H9 (cell line): ENCODE measurements around the gene KL. TPM values are rescaled to one million over a fixed set of nuclear protein-coding genes. Genes with fewer than 3 reads are reported as not detected.

Experiments
- DNase-seq: peaks from one replicate; pipeline ENCODE4 v3.0.0-alpha.2; 2017
- H2AFZ ChIP-seq: one replicate; pipeline ENCODE4 v1.6.1; 2013; ENCODE audit warnings: mild to moderate bottlenecking, low read length, control low read depth, moderate library complexity
- H2AK5ac ChIP-seq: 2 replicates; pipeline ENCODE4 v1.6.1; 2013; ENCODE audit warnings: low read length, control low read depth, mixed read lengths; ENCODE audit not compliant: insufficient read length
- H2BK120ac ChIP-seq: one replicate; pipeline ENCODE4 v1.6.1; 2013; ENCODE audit warnings: low read depth, mild to moderate bottlenecking, low read length, control low read depth, inconsistent platforms; ENCODE audit not compliant: poor library complexity, severe bottlenecking
- H2BK12ac ChIP-seq: 2 replicates; pipeline ENCODE4 v1.6.1; 2013; ENCODE audit warnings: low read length, control low read depth, mixed read lengths, low read depth; ENCODE audit not compliant: insufficient read length
- H2BK15ac ChIP-seq: 2 replicates; pipeline ENCODE4 v1.6.1; 2013; ENCODE audit warnings: low read depth, low read length, control low read depth
- H2BK20ac ChIP-seq: one replicate; pipeline ENCODE4 v1.6.1; 2013; ENCODE audit warnings: low read depth, mild to moderate bottlenecking, low read length, control low read depth, inconsistent platforms; ENCODE audit not compliant: poor library complexity, severe bottlenecking
- H2BK5ac ChIP-seq: 2 replicates; pipeline ENCODE4 v1.6.1; 2013; ENCODE audit warnings: low read length, control low read depth, mixed read lengths; ENCODE audit not compliant: insufficient read length
- H3K14ac ChIP-seq: 2 replicates; pipeline ENCODE4 v1.6.1; 2013; ENCODE audit warnings: low read length, control low read depth; ENCODE audit not compliant: insufficient read depth
- H3K18ac ChIP-seq: 2 replicates; pipeline ENCODE4 v1.6.1; 2013; ENCODE audit warnings: low read depth, mild to moderate bottlenecking, mixed read lengths, low read length, control low read depth; ENCODE audit not compliant: insufficient read length
- H3K23ac ChIP-seq: 2 replicates; pipeline ENCODE4 v1.6.1; 2013; ENCODE audit warnings: low read length, control low read depth, mixed read lengths, low read depth; ENCODE audit not compliant: insufficient read length
- H3K23me2 ChIP-seq: 2 replicates; pipeline ENCODE4 v1.6.1; 2013; ENCODE audit warnings: low read depth, mild to moderate bottlenecking, mixed read lengths, low read length, control low read depth; ENCODE audit not compliant: insufficient read length, poor library complexity, severe bottlenecking
- H3K27ac ChIP-seq: 2 replicates; pipeline ENCODE4 v1.5.1; 2013; ENCODE audit warnings: low read length, control low read depth, mixed read lengths, low read depth; ENCODE audit not compliant: insufficient read length
- H3K27me3 ChIP-seq: 2 replicates; pipeline ENCODE4 v1.6.1; 2013; ENCODE audit warnings: low read length, control low read depth, inconsistent platforms; ENCODE audit not compliant: insufficient read depth
- H3K4ac ChIP-seq: 2 replicates; pipeline ENCODE4 v1.6.1; 2013; ENCODE audit warnings: low read depth, mild to moderate bottlenecking, control low read depth, inconsistent platforms, low read length, moderate library complexity
- H3K4me1 ChIP-seq: 2 replicates; pipeline ENCODE4 v1.6.1; 2013; ENCODE audit warnings: low read length, control low read depth, inconsistent platforms; ENCODE audit not compliant: insufficient read depth
- H3K4me2 ChIP-seq: 2 replicates; pipeline ENCODE4 v1.6.1; 2013; ENCODE audit warnings: low read length, control low read depth, mixed read lengths; ENCODE audit not compliant: insufficient read length, insufficient read depth
- H3K56ac ChIP-seq: 2 replicates; pipeline ENCODE4 v1.6.1; 2013; ENCODE audit warnings: low read depth, mild to moderate bottlenecking, mixed read lengths, low read length, control low read depth; ENCODE audit not compliant: insufficient read length
- H3K79me1 ChIP-seq: 2 replicates; pipeline ENCODE4 v1.6.1; 2013; ENCODE audit warnings: low read depth, mild to moderate bottlenecking, moderate library complexity, low read length, control low read depth, inconsistent platforms; ENCODE audit not compliant: insufficient read depth, poor library complexity, severe bottlenecking
- H3K79me2 ChIP-seq: 2 replicates; pipeline ENCODE4 v1.6.1; 2013; ENCODE audit warnings: low read length, control low read depth, inconsistent platforms; ENCODE audit not compliant: insufficient read depth
- H3K9ac ChIP-seq: 2 replicates; pipeline ENCODE4 v1.6.1; 2013; ENCODE audit warnings: low read length, control low read depth, mixed read lengths; ENCODE audit not compliant: insufficient read length; ENCODE audit errors: extremely low read depth
- H3K9me3 ChIP-seq: one replicate; pipeline ENCODE4 v1.6.1; 2013; ENCODE audit warnings: low read depth, low read length, inconsistent platforms; ENCODE audit not compliant: control insufficient read depth
- H3T11ph ChIP-seq: one replicate; pipeline ENCODE4 v1.6.1; 2013; ENCODE audit warnings: mild to moderate bottlenecking, low read length, control low read depth, inconsistent platforms
- H4K20me1 ChIP-seq: one replicate; pipeline ENCODE4 v1.6.1; 2013; ENCODE audit not compliant: control insufficient read depth, insufficient read length, insufficient read depth
- H4K5ac ChIP-seq: 2 replicates; pipeline ENCODE4 v1.6.1; 2013; ENCODE audit warnings: low read depth, mild to moderate bottlenecking, mixed read lengths, low read length, control low read depth; ENCODE audit not compliant: insufficient read length
- H4K8ac ChIP-seq: replicated peaks from 2 replicates; pipeline ENCODE4 v1.6.1; 2013; ENCODE audit warnings: low read length, control low read depth, mixed read lengths, low read depth; ENCODE audit not compliant: insufficient read length
- H4K91ac ChIP-seq: 2 replicates; pipeline ENCODE4 v1.6.1; 2013; ENCODE audit warnings: low read depth, mild to moderate bottlenecking, moderate library complexity, mixed read lengths, low read length, control low read depth; ENCODE audit not compliant: insufficient read length
- H3K27ac Mint-ChIP-seq, 3 experiments: 2 replicates in 2 of 3; 3 replicates in 1 of 3; pipeline ENCODE4 v1.8.0; 2020 to 2021; ENCODE audit warnings: mixed read lengths in 3 of 3, mild to moderate bottlenecking in 1 of 3, moderate library complexity in 1 of 3
- H3K27me3 Mint-ChIP-seq: 2 replicates; pipeline ENCODE4 v1.8.0; 2021; ENCODE audit warnings: low read depth, mild to moderate bottlenecking, moderate library complexity, mixed read lengths
- H3K36me3 Mint-ChIP-seq, 3 experiments: 2 replicates in 2 of 3; 3 replicates in 1 of 3; pipeline ENCODE4 v1.8.0; 2020 to 2021; ENCODE audit warnings: low read depth in 3 of 3, mixed read lengths in 3 of 3; ENCODE audit not compliant: insufficient read depth in 1 of 3
- H3K4me1 Mint-ChIP-seq, 2 experiments: 2 replicates each; pipeline ENCODE4 v1.8.0; 2020; ENCODE audit warnings: mixed read lengths in 2 of 2
- H3K4me3 Mint-ChIP-seq, 2 experiments: 2 replicates in 1 of 2; 3 replicates in 1 of 2; pipeline ENCODE4 v1.8.0; 2020 to 2021; ENCODE audit warnings: mild to moderate bottlenecking in 2 of 2, mixed read lengths in 2 of 2, moderate library complexity in 1 of 2
- H3K9me3 Mint-ChIP-seq, 2 experiments: 2 replicates in 1 of 2; 3 replicates in 1 of 2; pipeline ENCODE4 v1.8.0; 2020; ENCODE audit warnings: mild to moderate bottlenecking in 2 of 2, mixed read lengths in 2 of 2, moderate library complexity in 1 of 2
- WGBS: extraction: QIAGEN DNeasy Blood & Tissue Kit; methylation state at CpG from one replicate; pipeline ENCODE4 v1.1.7; 2013; ENCODE audit warnings: missing lambda C conversion rate, low lambda C conversion rate, mixed read lengths; ENCODE audit not compliant: insufficient read length; ENCODE audit errors: extremely low coverage; 5-methylcytosine and 5-hydroxymethylcytosine counted together
- total RNA-seq: library from RNA; stranded (reverse); gene quantifications from 2 replicates; pipeline ENCODE4 v1.2.1, GENCODE V29; 2021
- TF ChIP-seq, protein P1 (sequence below): fragments of 200-600 bp; sonication (generic); conservative IDR thresholded peaks from 3 replicates; pipeline ENCODE4 v1.8.0; 2021; ENCODE audit warnings: antibody characterized with exemption, mild to moderate bottlenecking

KL gene
- total RNA-seq, 1 experiment from 2014 or later: not detected

DNA sequence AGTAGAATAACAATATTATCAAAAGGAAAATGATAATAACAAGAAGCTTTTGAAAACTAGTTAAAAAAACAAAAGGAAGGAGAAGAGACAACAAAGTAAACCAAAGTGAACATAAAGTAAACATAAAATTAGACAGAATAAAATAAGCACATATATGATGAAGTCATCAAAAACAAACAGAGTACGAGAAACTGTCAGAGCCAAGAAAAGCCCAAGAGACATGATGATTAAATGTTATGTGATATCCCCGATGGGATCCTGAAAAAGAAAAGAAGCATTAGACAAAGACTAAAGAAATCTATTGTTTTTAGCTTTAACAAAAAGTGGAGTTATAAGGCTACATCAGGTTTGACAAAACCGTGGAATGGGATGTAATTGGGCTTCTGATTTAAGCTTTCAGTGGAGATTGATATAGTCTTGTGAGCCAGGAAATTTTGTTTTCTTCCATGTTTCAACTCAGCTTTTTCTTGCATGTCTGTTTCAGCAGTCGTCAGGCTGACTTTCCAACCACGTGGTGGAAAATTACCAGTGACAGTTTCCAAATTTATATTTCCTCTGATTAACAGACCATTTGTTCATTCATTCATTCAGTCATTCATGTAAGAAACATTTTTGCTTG, 64.9 kb downstream of the KL start:
- DNase-seq: no peak
- H4K8ac ChIP-seq: no peak overlapping the region
- no peak overlapping the region for H3K4ac ChIP-seq
- no peak overlapping the region for H3K27ac Mint-ChIP-seq
- no CpG with 5 or more reads among the region's 5 CpGs for WGBS
- no peak overlapping the region for H2BK12ac ChIP-seq
- H3K56ac ChIP-seq: no peak overlapping the region
- H2BK5ac ChIP-seq: no peak overlapping the region
- no peak overlapping the region for H3K9ac ChIP-seq
- H3K36me3 Mint-ChIP-seq: no peaks in the 10 kb centered on the region
- TF ChIP-seq, protein P1, sequence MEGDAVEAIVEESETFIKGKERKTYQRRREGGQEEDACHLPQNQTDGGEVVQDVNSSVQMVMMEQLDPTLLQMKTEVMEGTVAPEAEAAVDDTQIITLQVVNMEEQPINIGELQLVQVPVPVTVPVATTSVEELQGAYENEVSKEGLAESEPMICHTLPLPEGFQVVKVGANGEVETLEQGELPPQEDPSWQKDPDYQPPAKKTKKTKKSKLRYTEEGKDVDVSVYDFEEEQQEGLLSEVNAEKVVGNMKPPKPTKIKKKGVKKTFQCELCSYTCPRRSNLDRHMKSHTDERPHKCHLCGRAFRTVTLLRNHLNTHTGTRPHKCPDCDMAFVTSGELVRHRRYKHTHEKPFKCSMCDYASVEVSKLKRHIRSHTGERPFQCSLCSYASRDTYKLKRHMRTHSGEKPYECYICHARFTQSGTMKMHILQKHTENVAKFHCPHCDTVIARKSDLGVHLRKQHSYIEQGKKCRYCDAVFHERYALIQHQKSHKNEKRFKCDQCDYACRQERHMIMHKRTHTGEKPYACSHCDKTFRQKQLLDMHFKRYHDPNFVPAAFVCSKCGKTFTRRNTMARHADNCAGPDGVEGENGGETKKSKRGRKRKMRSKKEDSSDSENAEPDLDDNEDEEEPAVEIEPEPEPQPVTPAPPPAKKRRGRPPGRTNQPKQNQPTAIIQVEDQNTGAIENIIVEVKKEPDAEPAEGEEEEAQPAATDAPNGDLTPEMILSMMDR: no peak
- no peaks in the 10 kb centered on the region for H3K23me2 ChIP-seq
- no peaks in the 10 kb centered on the region for H3K79me2 ChIP-seq
- H4K91ac ChIP-seq: no peak overlapping the region
- H3K27me3 Mint-ChIP-seq: no peaks in the 10 kb centered on the region
- no peak overlapping the region for H2AFZ ChIP-seq
- no peak overlapping the region for H3K14ac ChIP-seq
- no peak overlapping the region for H3T11ph ChIP-seq
- no peak overlapping the region for H2BK20ac ChIP-seq
- no peak overlapping the region for H4K5ac ChIP-seq
- no peak overlapping the region for H3K4me2 ChIP-seq
- no peak overlapping the region for H2BK15ac ChIP-seq
- H3K23ac ChIP-seq: no peak overlapping the region
- no peaks in the 10 kb centered on the region for H3K4me1 Mint-ChIP-seq
- no peaks in the 10 kb centered on the region for H3K9me3 Mint-ChIP-seq
- no peak overlapping the region for H2AK5ac ChIP-seq
- no peaks in the 10 kb centered on the region for H3K27me3 ChIP-seq
- H2BK120ac ChIP-seq: no peak overlapping the region
- H3K79me1 ChIP-seq: no peaks in the 10 kb centered on the region
- H4K20me1 ChIP-seq: no peaks in the 10 kb centered on the region
- no peak overlapping the region for H3K4me3 Mint-ChIP-seq
- H3K9me3 ChIP-seq: no peaks in the 10 kb centered on the region
- no peak overlapping the region for H3K18ac ChIP-seq
- H3K4me1 ChIP-seq: no peaks in the 10 kb centered on the region
- no peak overlapping the region for H3K27ac ChIP-seq
